H9 (cell line): ENCODE data around the gene KRTAP12-1. TPM values are rescaled to one million over a fixed set of nuclear protein-coding genes. Genes with fewer than 3 reads are reported as not detected.
A peak's percentile ranks its signal among the peaks of the same experiment; 100 is the strongest.

Experiments
- DNase-seq: peaks from one replicate; pipeline ENCODE4 v3.0.0-alpha.2; 2017
- H2AFZ ChIP-seq: one replicate; pipeline ENCODE4 v1.6.1; 2013; ENCODE audit warnings: mild to moderate bottlenecking, low read length, control low read depth, moderate library complexity
- H2AK5ac ChIP-seq: 2 replicates; pipeline ENCODE4 v1.6.1; 2013; ENCODE audit warnings: low read length, control low read depth, mixed read lengths; ENCODE audit not compliant: insufficient read length
- H2BK120ac ChIP-seq: one replicate; pipeline ENCODE4 v1.6.1; 2013; ENCODE audit warnings: low read depth, mild to moderate bottlenecking, low read length, control low read depth, inconsistent platforms; ENCODE audit not compliant: poor library complexity, severe bottlenecking
- H2BK12ac ChIP-seq: 2 replicates; pipeline ENCODE4 v1.6.1; 2013; ENCODE audit warnings: low read length, control low read depth, mixed read lengths, low read depth; ENCODE audit not compliant: insufficient read length
- H2BK15ac ChIP-seq: 2 replicates; pipeline ENCODE4 v1.6.1; 2013; ENCODE audit warnings: low read depth, low read length, control low read depth
- H2BK20ac ChIP-seq: one replicate; pipeline ENCODE4 v1.6.1; 2013; ENCODE audit warnings: low read depth, mild to moderate bottlenecking, low read length, control low read depth, inconsistent platforms; ENCODE audit not compliant: poor library complexity, severe bottlenecking
- H2BK5ac ChIP-seq: 2 replicates; pipeline ENCODE4 v1.6.1; 2013; ENCODE audit warnings: low read length, control low read depth, mixed read lengths; ENCODE audit not compliant: insufficient read length
- H3K14ac ChIP-seq: 2 replicates; pipeline ENCODE4 v1.6.1; 2013; ENCODE audit warnings: low read length, control low read depth; ENCODE audit not compliant: insufficient read depth
- H3K18ac ChIP-seq: 2 replicates; pipeline ENCODE4 v1.6.1; 2013; ENCODE audit warnings: low read depth, mild to moderate bottlenecking, mixed read lengths, low read length, control low read depth; ENCODE audit not compliant: insufficient read length
- H3K23ac ChIP-seq: 2 replicates; pipeline ENCODE4 v1.6.1; 2013; ENCODE audit warnings: low read length, control low read depth, mixed read lengths, low read depth; ENCODE audit not compliant: insufficient read length
- H3K23me2 ChIP-seq: 2 replicates; pipeline ENCODE4 v1.6.1; 2013; ENCODE audit warnings: low read depth, mild to moderate bottlenecking, mixed read lengths, low read length, control low read depth; ENCODE audit not compliant: insufficient read length, poor library complexity, severe bottlenecking
- H3K27ac ChIP-seq: 2 replicates; pipeline ENCODE4 v1.5.1; 2013; ENCODE audit warnings: low read length, control low read depth, mixed read lengths, low read depth; ENCODE audit not compliant: insufficient read length
- H3K27me3 ChIP-seq: 2 replicates; pipeline ENCODE4 v1.6.1; 2013; ENCODE audit warnings: low read length, control low read depth, inconsistent platforms; ENCODE audit not compliant: insufficient read depth
- H3K4ac ChIP-seq: 2 replicates; pipeline ENCODE4 v1.6.1; 2013; ENCODE audit warnings: low read depth, mild to moderate bottlenecking, control low read depth, inconsistent platforms, low read length, moderate library complexity
- H3K4me1 ChIP-seq: 2 replicates; pipeline ENCODE4 v1.6.1; 2013; ENCODE audit warnings: low read length, control low read depth, inconsistent platforms; ENCODE audit not compliant: insufficient read depth
- H3K4me2 ChIP-seq: 2 replicates; pipeline ENCODE4 v1.6.1; 2013; ENCODE audit warnings: low read length, control low read depth, mixed read lengths; ENCODE audit not compliant: insufficient read length, insufficient read depth
- H3K56ac ChIP-seq: 2 replicates; pipeline ENCODE4 v1.6.1; 2013; ENCODE audit warnings: low read depth, mild to moderate bottlenecking, mixed read lengths, low read length, control low read depth; ENCODE audit not compliant: insufficient read length
- H3K79me1 ChIP-seq: 2 replicates; pipeline ENCODE4 v1.6.1; 2013; ENCODE audit warnings: low read depth, mild to moderate bottlenecking, moderate library complexity, low read length, control low read depth, inconsistent platforms; ENCODE audit not compliant: insufficient read depth, poor library complexity, severe bottlenecking
- H3K79me2 ChIP-seq: 2 replicates; pipeline ENCODE4 v1.6.1; 2013; ENCODE audit warnings: low read length, control low read depth, inconsistent platforms; ENCODE audit not compliant: insufficient read depth
- H3K9ac ChIP-seq: 2 replicates; pipeline ENCODE4 v1.6.1; 2013; ENCODE audit warnings: low read length, control low read depth, mixed read lengths; ENCODE audit not compliant: insufficient read length; ENCODE audit errors: extremely low read depth
- H3K9me3 ChIP-seq: one replicate; pipeline ENCODE4 v1.6.1; 2013; ENCODE audit warnings: low read depth, low read length, inconsistent platforms; ENCODE audit not compliant: control insufficient read depth
- H3T11ph ChIP-seq: one replicate; pipeline ENCODE4 v1.6.1; 2013; ENCODE audit warnings: mild to moderate bottlenecking, low read length, control low read depth, inconsistent platforms
- H4K20me1 ChIP-seq: one replicate; pipeline ENCODE4 v1.6.1; 2013; ENCODE audit not compliant: control insufficient read depth, insufficient read length, insufficient read depth
- H4K5ac ChIP-seq: 2 replicates; pipeline ENCODE4 v1.6.1; 2013; ENCODE audit warnings: low read depth, mild to moderate bottlenecking, mixed read lengths, low read length, control low read depth; ENCODE audit not compliant: insufficient read length
- H4K8ac ChIP-seq: replicated peaks from 2 replicates; pipeline ENCODE4 v1.6.1; 2013; ENCODE audit warnings: low read length, control low read depth, mixed read lengths, low read depth; ENCODE audit not compliant: insufficient read length
- H4K91ac ChIP-seq: 2 replicates; pipeline ENCODE4 v1.6.1; 2013; ENCODE audit warnings: low read depth, mild to moderate bottlenecking, moderate library complexity, mixed read lengths, low read length, control low read depth; ENCODE audit not compliant: insufficient read length
- H3K27ac Mint-ChIP-seq, 3 experiments: 2 replicates in 2 of 3; 3 replicates in 1 of 3; pipeline ENCODE4 v1.8.0; 2020 to 2021; ENCODE audit warnings: mixed read lengths in 3 of 3, mild to moderate bottlenecking in 1 of 3, moderate library complexity in 1 of 3
- H3K27me3 Mint-ChIP-seq: 2 replicates; pipeline ENCODE4 v1.8.0; 2021; ENCODE audit warnings: low read depth, mild to moderate bottlenecking, moderate library complexity, mixed read lengths
- H3K36me3 Mint-ChIP-seq, 3 experiments: 2 replicates in 2 of 3; 3 replicates in 1 of 3; pipeline ENCODE4 v1.8.0; 2020 to 2021; ENCODE audit warnings: low read depth in 3 of 3, mixed read lengths in 3 of 3; ENCODE audit not compliant: insufficient read depth in 1 of 3
- H3K4me1 Mint-ChIP-seq, 2 experiments: 2 replicates each; pipeline ENCODE4 v1.8.0; 2020; ENCODE audit warnings: mixed read lengths in 2 of 2
- H3K4me3 Mint-ChIP-seq, 2 experiments: 2 replicates in 1 of 2; 3 replicates in 1 of 2; pipeline ENCODE4 v1.8.0; 2020 to 2021; ENCODE audit warnings: mild to moderate bottlenecking in 2 of 2, mixed read lengths in 2 of 2, moderate library complexity in 1 of 2
- H3K9me3 Mint-ChIP-seq, 2 experiments: 2 replicates in 1 of 2; 3 replicates in 1 of 2; pipeline ENCODE4 v1.8.0; 2020; ENCODE audit warnings: mild to moderate bottlenecking in 2 of 2, mixed read lengths in 2 of 2, moderate library complexity in 1 of 2
- WGBS: extraction: QIAGEN DNeasy Blood & Tissue Kit; methylation state at CpG from one replicate; pipeline ENCODE4 v1.1.7; 2013; ENCODE audit warnings: missing lambda C conversion rate, low lambda C conversion rate, mixed read lengths; ENCODE audit not compliant: insufficient read length; ENCODE audit errors: extremely low coverage; 5-methylcytosine and 5-hydroxymethylcytosine counted together
- total RNA-seq: library from RNA; stranded (reverse); gene quantifications from 2 replicates; pipeline ENCODE4 v1.2.1, GENCODE V29; 2021
- TF ChIP-seq, protein P1 (sequence below): fragments of 200-600 bp; sonication (generic); conservative IDR thresholded peaks from 3 replicates; pipeline ENCODE4 v1.8.0; 2021; ENCODE audit warnings: antibody characterized with exemption, mild to moderate bottlenecking

The KRTAP12-1 gene
- total RNA-seq, 1 experiment from 2014 or later = not detected

DNA sequence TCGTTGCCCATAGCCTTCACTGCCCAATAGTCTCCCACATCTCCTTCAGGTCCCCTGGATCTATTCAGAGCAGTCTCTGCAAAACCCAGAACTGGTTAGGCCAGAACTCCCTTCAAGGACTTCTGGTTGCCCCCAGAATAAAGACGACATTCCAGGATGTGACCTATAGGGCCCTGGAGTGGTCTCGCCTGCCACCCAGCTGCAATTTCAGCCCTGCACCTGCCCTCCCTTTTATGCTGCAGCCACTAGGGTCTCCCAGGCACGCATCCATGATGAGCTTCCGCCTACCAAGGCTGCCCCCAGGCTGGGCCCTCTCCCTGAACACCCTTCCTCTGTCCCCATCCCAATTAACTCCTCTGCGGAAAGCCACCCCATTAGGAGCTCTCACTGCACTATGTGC lies 36.6 kb upstream of the KRTAP12-1 start:
- H2BK20ac ChIP-seq = no peak overlapping the region
- TF ChIP-seq, protein P1, sequence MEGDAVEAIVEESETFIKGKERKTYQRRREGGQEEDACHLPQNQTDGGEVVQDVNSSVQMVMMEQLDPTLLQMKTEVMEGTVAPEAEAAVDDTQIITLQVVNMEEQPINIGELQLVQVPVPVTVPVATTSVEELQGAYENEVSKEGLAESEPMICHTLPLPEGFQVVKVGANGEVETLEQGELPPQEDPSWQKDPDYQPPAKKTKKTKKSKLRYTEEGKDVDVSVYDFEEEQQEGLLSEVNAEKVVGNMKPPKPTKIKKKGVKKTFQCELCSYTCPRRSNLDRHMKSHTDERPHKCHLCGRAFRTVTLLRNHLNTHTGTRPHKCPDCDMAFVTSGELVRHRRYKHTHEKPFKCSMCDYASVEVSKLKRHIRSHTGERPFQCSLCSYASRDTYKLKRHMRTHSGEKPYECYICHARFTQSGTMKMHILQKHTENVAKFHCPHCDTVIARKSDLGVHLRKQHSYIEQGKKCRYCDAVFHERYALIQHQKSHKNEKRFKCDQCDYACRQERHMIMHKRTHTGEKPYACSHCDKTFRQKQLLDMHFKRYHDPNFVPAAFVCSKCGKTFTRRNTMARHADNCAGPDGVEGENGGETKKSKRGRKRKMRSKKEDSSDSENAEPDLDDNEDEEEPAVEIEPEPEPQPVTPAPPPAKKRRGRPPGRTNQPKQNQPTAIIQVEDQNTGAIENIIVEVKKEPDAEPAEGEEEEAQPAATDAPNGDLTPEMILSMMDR = peak; percentile 61
- no peak overlapping the region for H3K18ac ChIP-seq
- peak; percentile 89 for DNase-seq
- H3K27ac ChIP-seq = no peak overlapping the region
- peaks cover under 1% of the 10 kb centered on the region; the same call in 1 of the 2 replicates for H3K27me3 ChIP-seq
- H3K4me1 ChIP-seq = no peaks in the 10 kb centered on the region; the same call in 1 of the 2 replicates
- H3K4ac ChIP-seq = no peak overlapping the region
- H4K5ac ChIP-seq = no peak overlapping the region
- H4K8ac ChIP-seq = no peak overlapping the region
- H2BK15ac ChIP-seq = no peak overlapping the region
- H3K79me1 ChIP-seq = no peaks in the 10 kb centered on the region
- no peaks in the 10 kb centered on the region for H3K79me2 ChIP-seq
- H4K91ac ChIP-seq = no peak overlapping the region
- H3K14ac ChIP-seq = no peak overlapping the region
- H2BK120ac ChIP-seq = no peak overlapping the region
- H4K20me1 ChIP-seq = no peaks in the 10 kb centered on the region
- H3K4me2 ChIP-seq = no peak overlapping the region
- H3K23me2 ChIP-seq = no peaks in the 10 kb centered on the region
- Mint-ChIP-seq H3K27me3 (peaks cover 39% of the 10 kb centered on the region), H3K27ac (peak overlapping the region in 1 of 3 experiments; percentile 5; a peak in 1 of 7 replicates), H3K36me3 (no peaks in the 10 kb centered on the region; a peak in 2 of 7 replicates), H3K9me3 (peaks cover 0 to 4% of the 10 kb centered on the region in 2 experiments; a peak in 2 of 5 replicates), H3K4me3 (no peak overlapping the region), H3K4me1 (peaks cover 32 to 37% of the 10 kb centered on the region in 2 experiments)
- no peak overlapping the region for H2BK5ac ChIP-seq
- no peak overlapping the region for H3K56ac ChIP-seq
- no peak overlapping the region for H3K23ac ChIP-seq
- no peak overlapping the region for H2AK5ac ChIP-seq
- no CpG with 5 or more reads among the region's 6 CpGs for WGBS
- H3T11ph ChIP-seq = no peak overlapping the region
- H3K9ac ChIP-seq = no peak overlapping the region
- no peak overlapping the region for H2AFZ ChIP-seq
- H2BK12ac ChIP-seq = no peak overlapping the region
- H3K9me3 ChIP-seq = no peaks in the 10 kb centered on the region
